HEK293T (cell line): ENCODE results near the gene ZNRF3.

Experiments
- FOXK2 ChIP-seq: fragments of 450-650 bp; IDR thresholded peaks from 2 replicates; pipeline ENCODE4 v1.6.1; 2016; ENCODE audit warnings: mild to moderate bottlenecking
- NFRKB ChIP-seq: fragments of 450-650 bp; IDR thresholded peaks from 2 replicates; pipeline ENCODE4 v1.6.1; 2016; ENCODE audit warnings: mild to moderate bottlenecking, moderate library complexity
- SP1 ChIP-seq: fragments of 450-650 bp; IDR thresholded peaks from 2 replicates; pipeline ENCODE4 v1.6.1; 2017
- SUZ12 ChIP-seq: fragments of 450-650 bp; IDR thresholded peaks from 2 replicates; pipeline ENCODE4 v1.6.1; 2016; ENCODE audit warnings: mild to moderate bottlenecking

DNA sequence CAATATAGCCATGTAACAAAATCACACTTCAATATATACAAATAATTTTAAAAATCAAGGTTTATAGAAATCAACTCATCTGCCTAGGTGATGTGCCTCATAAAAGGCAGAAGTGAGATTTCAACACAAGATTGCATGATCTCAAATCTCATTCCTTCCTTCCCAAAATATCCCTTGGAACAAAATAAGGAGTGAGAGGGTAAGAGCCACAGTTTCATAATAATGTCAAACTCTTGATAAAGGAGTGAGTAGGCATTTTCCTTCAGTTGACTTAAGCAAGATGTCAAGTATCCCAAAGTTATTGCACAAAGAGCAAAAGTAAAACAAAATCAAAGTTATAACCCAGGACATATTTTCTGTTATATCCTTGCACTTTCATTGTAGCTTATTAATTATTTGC, 97.0 kb downstream of the ZNRF3 start:
- TF ChIP-seq FOXK2 (no peak), SP1 (no peak), NFRKB (no peak), SUZ12 (no peak)
